ACC112 (cell line): ENCODE results near the gene RPL13A.
"Not testable (repeated sequence)": the region's sequence is repeated elsewhere in the genome, so short reads cannot be mapped to it uniquely, and the experiment has no call there.

Experiments used
- H2AFZ ChIP-seq: fragments of 200-600 bp; sonication (generic); one replicate; pipeline ENCODE4 v1.6.0; 2017; ENCODE audit warnings: antibody characterized with exemption, low read length; ENCODE audit not compliant: unreplicated experiment
- H3K27ac ChIP-seq: fragments of 200-600 bp; sonication (generic); 2 replicates; pipeline ENCODE4 v1.5.1; 2014; ENCODE audit warnings: low read depth, mild to moderate bottlenecking, antibody characterized with exemption, low read length, moderate library complexity
- H3K27me3 ChIP-seq: fragments of 200-600 bp; sonication (generic); 2 replicates; pipeline ENCODE4 v1.6.1; 2014; ENCODE audit warnings: mild to moderate bottlenecking, antibody characterized with exemption, low read length, moderate library complexity, mixed read lengths; ENCODE audit not compliant: insufficient read depth
- H3K36me3 ChIP-seq: fragments of 200-600 bp; sonication (generic); 2 replicates; pipeline ENCODE4 v1.6.1; 2016; ENCODE audit warnings: mild to moderate bottlenecking, antibody characterized with exemption, low read length, moderate library complexity, mixed read lengths; ENCODE audit not compliant: insufficient read depth
- H3K4me1 ChIP-seq: fragments of 200-600 bp; sonication (generic); one replicate; pipeline ENCODE4 v1.6.1; 2016; ENCODE audit warnings: low read length, mixed read lengths; ENCODE audit not compliant: insufficient read depth, unreplicated experiment, control insufficient read depth
- H3K4me3 ChIP-seq: fragments of 200-600 bp; sonication (generic); 2 replicates; pipeline ENCODE4 v1.5.1; 2014; ENCODE audit warnings: mild to moderate bottlenecking, low read depth, low read length
- H3K79me2 ChIP-seq: fragments of 200-600 bp; sonication (generic); one replicate; pipeline ENCODE4 v1.6.0; 2016; ENCODE audit warnings: low read length; ENCODE audit not compliant: control insufficient read depth, unreplicated experiment, insufficient read depth

The RPL13A gene

DNA sequence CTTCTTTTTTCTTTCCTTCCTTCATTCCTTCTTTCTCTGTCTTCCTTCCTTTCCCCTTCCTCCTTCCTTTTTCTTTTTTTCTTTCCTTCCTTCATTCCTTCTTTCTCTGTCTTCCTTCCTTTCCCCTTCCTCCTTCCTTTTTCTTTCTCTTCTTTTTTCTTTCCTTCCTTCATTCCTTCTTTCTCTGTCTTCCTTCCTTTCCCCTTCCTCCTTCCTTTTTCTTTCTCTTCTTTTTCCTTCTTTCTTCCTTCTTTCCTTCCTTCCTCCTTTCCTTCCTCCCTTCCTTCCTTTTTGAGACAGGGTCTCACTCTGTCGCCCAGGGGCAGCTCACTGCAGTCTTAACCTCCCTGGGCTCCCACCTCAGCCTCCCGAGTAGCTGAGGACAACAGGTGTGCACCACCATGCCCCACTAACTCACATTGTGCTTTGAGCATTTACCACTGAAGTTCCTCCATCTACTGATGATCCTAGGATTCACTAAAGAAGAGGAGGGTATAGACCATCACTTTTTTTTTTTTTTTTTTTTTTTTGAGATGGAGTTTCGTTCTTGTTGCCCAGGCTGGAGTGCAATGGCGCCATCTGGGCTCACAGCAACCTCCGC is 43.2 kb upstream of the RPL13A start:
- not testable (repeated sequence) for H2AFZ ChIP-seq, H3K27ac ChIP-seq, H3K79me2 ChIP-seq, H3K4me3 ChIP-seq, H3K4me1 ChIP-seq, H3K36me3 ChIP-seq
- H3K27me3 ChIP-seq: peaks cover 28% of the 10 kb centered on the region

DNA sequence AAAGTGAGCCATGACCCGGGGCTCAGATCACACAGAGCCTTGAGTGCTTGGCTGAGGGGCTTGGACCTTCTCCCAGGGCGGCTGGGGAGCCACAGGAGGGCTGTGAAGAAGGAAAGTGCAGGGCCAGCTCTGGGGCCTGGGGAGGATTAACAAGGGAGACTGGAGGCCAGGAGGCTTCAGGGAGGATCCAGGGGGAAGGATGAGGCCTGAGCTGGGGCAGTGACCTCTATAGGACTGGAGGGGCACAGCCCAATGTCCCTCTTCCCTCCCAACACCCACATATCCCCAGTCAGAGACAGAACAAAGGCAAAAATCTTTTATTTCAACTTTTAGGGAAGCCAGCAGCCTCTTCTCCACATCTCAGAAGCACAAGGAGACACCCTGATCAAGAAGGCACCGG is 41.4 kb upstream of the RPL13A start:
- Histone ChIP-seq H3K79me2 (peaks cover 8% of the 10 kb centered on the region), H3K27ac (no peak overlapping the region)

DNA sequence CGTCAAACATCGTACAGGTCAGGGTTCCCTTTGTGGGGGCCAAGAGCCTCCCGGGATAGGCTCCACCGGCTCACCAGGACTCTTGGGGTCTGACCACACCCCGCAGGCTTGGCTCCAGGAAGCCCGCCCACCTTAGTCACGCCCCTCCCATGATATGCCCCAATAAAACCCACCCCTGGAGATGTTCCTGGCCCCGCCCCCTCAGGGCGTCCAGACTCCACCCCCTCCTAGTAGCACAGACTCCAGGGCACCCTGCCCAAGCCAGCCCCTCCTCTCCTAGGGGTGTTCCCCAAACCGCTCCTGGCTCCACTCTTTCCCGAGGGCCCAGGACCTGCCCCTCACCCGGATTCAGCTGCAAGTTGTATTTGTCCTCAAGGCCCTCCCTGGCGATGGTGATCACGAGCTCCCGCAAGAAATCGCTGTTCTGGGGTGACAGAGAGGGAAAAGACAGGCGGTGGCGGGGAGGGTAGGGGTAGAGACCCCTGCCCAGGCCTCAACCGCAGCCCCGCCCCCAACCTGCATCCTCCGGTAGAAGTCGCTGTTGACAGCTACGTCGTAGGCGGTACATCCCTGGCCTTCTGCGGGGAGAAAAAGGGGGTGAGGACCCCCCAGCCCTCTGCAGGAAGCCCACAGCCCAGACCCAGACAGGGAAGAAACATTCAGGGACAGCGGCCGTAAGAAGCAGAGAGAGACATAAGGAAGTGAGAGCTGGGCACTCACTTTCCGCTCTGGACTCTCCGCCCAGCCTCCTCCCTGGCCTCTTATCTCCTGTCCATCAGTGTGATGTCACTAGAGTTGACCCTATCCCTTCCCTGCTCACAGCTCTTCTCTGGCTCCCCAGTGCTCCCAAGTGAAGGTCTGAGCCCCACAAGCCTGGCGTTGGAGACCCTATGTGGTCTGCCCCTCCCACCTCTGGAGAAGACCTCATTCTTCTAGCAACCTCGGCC is 39.6 kb upstream of the RPL13A start:
- Histone ChIP-seq H3K27me3 (no peaks in the 10 kb centered on the region), H3K27ac (no peak overlapping the region), H3K4me3 (no peak overlapping the region), H3K4me1 (peaks cover 3% of the 10 kb centered on the region), H2AFZ (no peak overlapping the region), H3K36me3 (no peaks in the 10 kb centered on the region), H3K79me2 (peaks cover 8% of the 10 kb centered on the region)

More for the DNA sequence above, 41.4 kb upstream of the RPL13A start:
- no peaks in the 10 kb centered on the region for H3K36me3 ChIP-seq
- H2AFZ ChIP-seq: no peak overlapping the region
- no peak overlapping the region for H3K4me3 ChIP-seq
- peaks cover 10% of the 10 kb centered on the region for H3K27me3 ChIP-seq
- H3K4me1 ChIP-seq: peaks cover 3% of the 10 kb centered on the region

DNA sequence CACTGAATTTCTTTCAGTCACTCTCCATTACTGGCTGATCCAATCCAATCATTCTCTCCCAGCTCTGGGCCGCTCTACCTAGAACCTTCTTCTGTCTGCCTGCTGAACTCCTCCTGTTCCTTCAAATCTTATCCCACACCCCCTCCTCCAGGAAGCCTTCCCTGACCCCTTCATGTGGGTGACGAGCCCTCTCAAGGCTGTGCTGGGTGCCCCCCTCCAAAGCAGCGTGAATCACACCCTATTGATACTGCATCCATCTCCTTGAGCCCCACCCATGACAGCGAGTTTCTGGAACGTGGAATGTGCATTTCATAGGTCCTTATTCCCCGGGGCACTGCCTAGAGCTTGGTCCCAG is 39.0 kb upstream of the RPL13A start:
- H3K36me3 ChIP-seq: no peaks in the 10 kb centered on the region
- peaks cover 8% of the 10 kb centered on the region for H3K79me2 ChIP-seq
- H3K4me1 ChIP-seq: peaks cover 3% of the 10 kb centered on the region
- no peak overlapping the region for H2AFZ ChIP-seq
- H3K4me3 ChIP-seq: no peak overlapping the region
- H3K27me3 ChIP-seq: no peaks in the 10 kb centered on the region
- H3K27ac ChIP-seq: no peak overlapping the region

DNA sequence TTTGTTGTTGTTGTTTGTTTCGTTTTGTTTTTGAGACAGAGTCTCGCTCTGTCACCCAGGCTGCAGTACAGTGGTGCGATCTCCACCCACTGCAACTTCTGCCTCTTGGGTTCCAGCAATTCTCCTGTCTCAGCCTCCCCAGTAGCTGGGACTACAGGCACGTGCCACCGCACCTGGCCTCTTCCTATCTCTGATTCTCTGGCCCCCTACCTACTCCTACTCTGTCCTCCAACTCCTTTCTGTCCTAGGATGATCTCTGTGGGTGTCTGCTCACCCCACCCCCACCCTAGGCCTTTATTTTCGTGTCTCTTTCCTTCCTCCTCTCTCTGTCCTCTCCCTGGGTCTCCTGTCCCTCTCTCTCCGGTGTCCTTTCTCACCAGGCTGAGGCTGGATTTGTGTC is 37.0 kb upstream of the RPL13A start:
- no peaks in the 10 kb centered on the region for H3K36me3 ChIP-seq
- H3K27me3 ChIP-seq: no peaks in the 10 kb centered on the region
- H2AFZ ChIP-seq: no peak overlapping the region
- H3K4me3 ChIP-seq: peak overlapping the region; percentile 80
- peaks cover 14% of the 10 kb centered on the region for H3K79me2 ChIP-seq
- no peak overlapping the region for H3K27ac ChIP-seq
- H3K4me1 ChIP-seq: peaks cover 3% of the 10 kb centered on the region

DNA sequence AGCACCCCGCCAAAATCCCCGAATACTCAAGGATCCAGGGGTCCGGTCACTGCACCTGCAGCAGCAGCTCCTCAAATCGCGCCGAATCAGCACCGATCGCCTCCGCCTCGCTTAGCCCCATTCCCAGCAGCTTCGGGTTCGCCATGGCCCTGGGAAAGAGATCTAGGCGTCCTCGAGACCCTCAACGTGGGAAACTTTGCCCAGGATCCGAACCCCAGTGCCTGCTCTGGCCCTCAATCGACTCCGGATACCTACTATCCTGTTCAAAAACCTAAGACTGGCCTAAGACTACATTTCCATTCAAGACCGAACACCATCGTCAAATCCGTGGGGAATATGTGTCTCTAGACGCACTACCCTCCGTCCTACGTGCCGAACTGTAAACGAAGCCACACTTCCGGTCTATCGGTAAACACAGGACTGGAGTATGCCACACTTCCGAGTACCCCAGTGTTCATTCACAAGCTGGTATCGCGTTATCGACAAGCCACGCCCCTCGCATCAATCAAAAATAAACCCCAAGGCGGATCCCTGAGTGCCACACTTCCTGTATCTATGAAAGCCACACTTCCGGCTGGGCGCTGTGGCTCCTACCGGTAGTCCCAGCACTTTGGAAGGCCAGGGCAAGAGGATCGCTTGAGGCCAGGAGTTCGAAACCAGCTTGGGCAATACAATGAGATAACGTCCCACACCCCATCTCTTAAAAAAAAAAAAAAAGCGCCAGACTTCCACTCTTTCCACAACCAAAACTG is 35.8 kb upstream of the RPL13A start, which contains the start of gene PIH1D1:
TSS of gene PIH1D1 (minus strand) at position 385 of the 752 bp plus-strand sequence. CDS start at position 145, 240 bp downstream.
- Histone ChIP-seq H3K27ac (peak within 1 kb of the TSS; percentile 98), H3K79me2 (peaks cover 14% of the 10 kb centered on the region), H2AFZ (no peak within 1 kb of the TSS), H3K4me3 (peak within 1 kb of the TSS; percentile 99), H3K36me3 (no peaks in the 10 kb centered on the region), H3K27me3 (no peaks in the 10 kb centered on the region), H3K4me1 (peaks cover 3% of the 10 kb centered on the region)

DNA sequence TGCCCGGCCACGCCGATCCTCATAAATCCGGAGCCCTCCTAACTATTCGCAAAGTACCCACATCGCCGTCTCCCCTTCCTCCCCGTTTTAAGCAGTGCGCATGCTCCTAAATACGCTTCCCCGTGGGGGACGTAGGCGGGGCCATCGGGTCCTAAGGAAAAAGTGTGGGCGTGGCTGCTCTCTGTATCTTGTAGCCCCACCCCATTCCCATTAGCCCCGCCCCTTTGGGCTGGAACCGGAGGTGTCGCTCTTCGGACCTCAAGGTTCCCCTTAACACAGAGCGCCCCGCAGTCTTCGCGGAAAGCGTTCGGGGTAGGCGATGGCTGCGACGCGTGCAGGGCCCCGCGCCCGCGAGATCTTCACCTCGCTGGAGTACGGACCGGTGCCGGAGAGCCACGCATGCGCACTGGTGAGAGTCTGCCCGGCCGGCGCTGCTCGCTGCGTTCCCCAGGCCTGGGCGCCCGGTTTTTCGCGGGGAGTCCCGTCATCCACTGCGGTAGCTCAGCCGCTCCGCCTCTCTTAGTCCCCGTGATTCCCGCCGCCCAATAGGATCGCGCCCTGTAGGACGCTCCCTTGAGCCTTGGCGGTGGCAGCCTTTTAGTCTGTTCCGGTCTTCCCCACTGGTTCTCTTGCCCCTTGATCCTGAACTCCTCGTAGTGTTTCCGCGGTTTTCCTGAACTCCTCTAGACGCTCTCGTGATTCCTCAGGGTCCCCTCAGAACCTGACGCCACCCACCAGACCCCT is 34.2 kb upstream of the RPL13A start, which contains the start of gene ALDH16A1:
TSS of gene ALDH16A1 (plus strand) at position 213 of the 744 bp plus-strand sequence. CDS start at position 320, 107 bp downstream.
- Histone ChIP-seq H3K36me3 (no peaks in the 10 kb centered on the region), H3K79me2 (peaks cover 14% of the 10 kb centered on the region), H3K4me3 (peak within 1 kb of the TSS; percentile 99), H3K27me3 (no peaks in the 10 kb centered on the region), H3K4me1 (peaks cover 3% of the 10 kb centered on the region), H3K27ac (peak within 1 kb of the TSS; percentile 98), H2AFZ (peak within 1 kb of the TSS; percentile 83)

DNA sequence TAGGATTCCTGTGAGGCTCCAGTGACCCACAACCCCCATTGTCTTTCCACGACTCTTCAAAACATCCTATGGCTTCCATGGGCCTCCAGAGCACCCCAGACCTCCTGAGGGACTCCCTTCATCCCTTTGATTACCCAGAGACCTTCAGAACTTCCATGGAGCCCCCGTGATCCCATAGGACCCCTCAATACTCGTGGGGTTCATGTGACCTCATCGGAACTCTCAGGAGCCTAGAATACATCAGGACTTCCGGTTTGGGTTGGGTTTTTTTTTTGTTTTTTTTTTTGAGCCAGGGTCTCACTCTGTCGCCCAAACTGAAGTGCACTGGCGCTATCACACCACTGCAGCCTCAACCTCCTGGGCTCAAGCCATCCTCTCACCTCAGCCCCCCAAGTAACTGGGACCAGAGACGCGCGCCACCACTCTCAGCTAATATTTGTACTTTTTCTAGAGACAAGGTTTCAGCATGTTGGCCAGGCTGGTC is 33.6 kb upstream of the RPL13A start:
- Histone ChIP-seq H3K4me1 (peaks cover 3% of the 10 kb centered on the region), H3K27me3 (no peaks in the 10 kb centered on the region), H3K79me2 (peaks cover 14% of the 10 kb centered on the region), H3K36me3 (no peaks in the 10 kb centered on the region), H3K27ac (peak overlapping the region; percentile 98), H2AFZ (no peak overlapping the region), H3K4me3 (peak overlapping the region; percentile 99)

DNA sequence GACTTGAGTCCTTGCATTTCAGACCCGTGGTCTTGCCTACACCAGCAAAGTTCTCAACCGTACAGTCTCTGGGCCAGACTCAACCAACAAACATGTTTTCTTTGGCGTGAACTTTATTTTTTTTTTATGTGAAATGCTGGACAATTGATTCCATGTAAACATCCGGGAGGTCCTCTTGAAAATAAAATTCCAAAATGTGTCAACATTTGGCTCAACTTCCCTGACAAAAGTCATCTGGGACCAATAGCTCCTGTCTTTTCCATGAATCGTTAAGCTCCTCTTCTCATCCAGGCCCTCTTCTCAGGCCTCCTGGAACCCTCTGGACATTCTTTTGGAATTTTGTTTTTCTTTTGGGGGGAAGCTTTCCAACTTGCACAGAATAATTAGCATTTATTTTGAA is 31.6 kb upstream of the RPL13A start:
- Histone ChIP-seq H2AFZ (no peak overlapping the region), H3K79me2 (peaks cover 7% of the 10 kb centered on the region)

DNA sequence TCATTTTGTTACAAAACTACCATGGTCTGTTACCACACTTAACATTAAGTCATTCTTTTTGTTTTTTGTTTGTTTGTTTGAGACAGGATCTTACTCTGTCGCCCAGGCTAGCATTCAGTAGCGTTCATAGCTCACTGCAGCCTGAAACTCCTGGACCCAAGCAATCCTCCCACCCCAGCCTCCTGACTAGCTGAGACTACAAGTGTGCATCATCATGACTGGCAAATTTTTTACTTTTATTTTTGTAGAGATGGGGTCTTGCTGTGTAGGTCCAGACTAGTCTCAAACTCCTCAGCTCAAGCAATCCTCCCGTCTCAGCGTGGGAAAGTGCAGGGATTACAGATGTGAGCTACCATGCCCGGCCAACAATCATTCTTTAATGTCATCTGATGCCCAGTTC is 31.1 kb upstream of the RPL13A start:
- Histone ChIP-seq H3K4me3 (no peak overlapping the region), H3K36me3 (no peaks in the 10 kb centered on the region), H3K79me2 (peaks cover 6% of the 10 kb centered on the region), H3K27ac (peak overlapping the region; percentile 60), H2AFZ (no peak overlapping the region), H3K4me1 (no peaks in the 10 kb centered on the region), H3K27me3 (no peaks in the 10 kb centered on the region)

More for the DNA sequence above, 31.6 kb upstream of the RPL13A start:
- no peaks in the 10 kb centered on the region for H3K36me3 ChIP-seq
- peak overlapping the region; percentile 60 for H3K27ac ChIP-seq
- H3K4me1 ChIP-seq: no peaks in the 10 kb centered on the region
- H3K27me3 ChIP-seq: no peaks in the 10 kb centered on the region
- H3K4me3 ChIP-seq: no peak overlapping the region
